SK-N-MC (cell line): Measurements from ENCODE around the gene MUS81.

ENCODE experiments used
- EZH2 ChIP-seq: fragments of 200-600 bp; sonication (generic); IDR thresholded peaks from one replicate; pipeline ENCODE4 v1.6.1; 2017; ENCODE audit warnings: antibody characterized with exemption
- POLR2AphosphoS5 ChIP-seq: IDR thresholded peaks from 2 replicates; pipeline ENCODE4 v1.6.1; 2012; ENCODE audit warnings: mild to moderate bottlenecking, low read depth, low read length, borderline replicate concordance

DNA sequence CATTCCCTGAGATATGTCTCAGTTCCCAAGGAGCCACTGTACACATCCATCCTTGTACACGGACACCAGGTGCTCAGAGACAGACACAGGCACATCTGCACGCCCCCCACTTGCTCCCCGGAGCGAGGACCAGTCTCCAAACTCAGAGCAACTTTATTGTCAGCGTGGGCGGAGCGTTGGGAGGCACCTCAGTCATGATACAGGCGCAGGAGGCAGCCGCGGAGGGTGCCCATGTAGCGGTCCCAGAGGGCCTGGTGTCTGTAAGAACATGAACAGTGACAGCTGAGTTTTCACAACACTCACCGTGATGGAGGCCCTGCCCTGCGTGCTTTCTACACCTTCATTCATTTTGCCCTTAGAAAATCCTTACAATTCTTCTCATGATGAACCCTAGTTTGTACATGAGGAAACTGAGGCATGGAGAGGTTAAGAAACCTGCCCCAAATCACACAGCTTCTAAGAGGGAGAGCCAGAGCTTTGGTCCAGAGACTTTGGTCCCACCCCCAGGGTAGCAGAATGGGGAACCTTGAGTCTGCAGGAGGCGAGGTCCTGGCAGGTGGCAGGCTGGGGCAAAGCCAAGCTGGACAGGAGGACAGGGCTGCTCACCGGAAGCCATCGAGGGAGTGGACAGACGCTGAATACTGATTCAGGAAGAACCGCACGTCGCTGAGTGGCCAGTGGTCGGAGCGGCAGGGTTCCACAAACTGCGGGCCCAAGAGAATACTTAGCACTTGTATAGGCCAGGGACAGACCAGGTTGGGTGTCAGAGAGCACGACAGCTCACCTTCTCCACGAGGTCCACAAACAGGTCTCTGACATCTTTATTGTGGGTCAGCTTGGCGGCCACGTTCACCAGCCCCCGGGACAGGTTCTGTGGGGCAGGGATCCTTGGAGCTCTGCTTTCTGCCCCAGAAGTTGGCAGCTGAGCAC lies 23.8 kb downstream of the MUS81 start:
- no peak for TF ChIP-seq POLR2AphosphoS5
- TF ChIP-seq EZH2, result no peak
